K562 (cell line): ENCODE measurements around the gene ARID3C. TPM values are rescaled to one million over a fixed set of nuclear protein-coding genes. Genes with fewer than 3 reads are reported as not detected.

Source experiments
- ATAC-seq: fragments of 200-7000 bp; cut with Tn5 transposase; 3 replicates; pipeline ENCODE4 v1.9.1; 2020; ENCODE audit warnings: moderate library complexity
- BruUV-seq: library from RNA; stranded (reverse); fragments of 400-500 nt; replicated peaks from 2 replicates; lab custom pipeline; 2021; lab: Mats Ljungman, UMichigan
- CTCF ChIA-PET: fragments of 300-600 bp; formaldehyde crosslinking; extraction: SDS; loops from one replicate; lab custom pipeline; 2021; ENCODE audit warnings: low intra/inter-chr PET ratio; lab: Yijun Ruan, JAX
- POLR2A ChIA-PET: fragments of 300-600, 350-650 bp; sonication (Branson Sonifier 250); formaldehyde crosslinking; extraction: SDS; loops from one replicate; lab custom pipeline; 2021; ENCODE audit warnings: antibody characterized with exemption, inconsistent platforms; lab: Yijun Ruan, JAX
- DNase-seq, 4 experiments: peaks; one replicate each; pipeline versions ENCODE4 v3.0.0 to v3.0.0-alpha.2; 2011 to 2018; ENCODE audit warnings: low spot score in 3 of 4, mixed read lengths in 3 of 4; ENCODE audit errors: extremely low read depth in 1 of 4
- FAIRE-seq: peaks from 2 replicates; lab custom pipeline; 2011; peaks lifted over from hg19 to GRCh38; lab: Jason Lieb, UNC
- H2AFZ ChIP-seq: 2 replicates; pipeline ENCODE4 v1.6.0; 2011; ENCODE audit warnings: low read depth, low read length, control low read depth, inconsistent platforms
- H3K27ac ChIP-seq: fragments of 200-600 bp; 3 replicates; pipeline ENCODE4 v1.8.0; 2011; ENCODE audit warnings: low read depth, mild to moderate bottlenecking, control low read depth, inconsistent platforms, low read length, moderate library complexity, mixed read lengths; ENCODE audit errors: extremely low read depth
- H3K27me3 ChIP-seq, 2 experiments: fragments of 300-600 bp in 1 of 2; 2 replicates in 1 of 2; 3 replicates in 1 of 2; pipeline versions ENCODE4 v1.6.0 to v1.8.0; 2011; ENCODE audit warnings: inconsistent platforms in 2 of 2, low read length in 2 of 2, mild to moderate bottlenecking in 1 of 2, mixed read lengths in 1 of 2, moderate library complexity in 1 of 2; ENCODE audit not compliant: control insufficient read depth in 2 of 2, insufficient read depth in 2 of 2
- H3K36me3 ChIP-seq: fragments of 300-600 bp; 3 replicates; pipeline ENCODE4 v1.8.0; 2011; ENCODE audit warnings: mild to moderate bottlenecking, low read length, inconsistent platforms; ENCODE audit not compliant: control insufficient read depth, insufficient read depth
- H3K4me1 ChIP-seq, 2 experiments: fragments of 200-600 bp in 1 of 2; replicated peaks in 1 of 2; 2 replicates in 1 of 2; 3 replicates in 1 of 2; pipeline versions ENCODE4 v1.5.1 to v1.8.0; 2011; ENCODE audit warnings: inconsistent platforms in 2 of 2, low read length in 2 of 2, mild to moderate bottlenecking in 1 of 2, mixed read lengths in 1 of 2, moderate library complexity in 1 of 2; ENCODE audit not compliant: control insufficient read depth in 2 of 2, insufficient read depth in 2 of 2
- H3K4me2 ChIP-seq: 2 replicates; pipeline ENCODE4 v1.6.1; 2011; ENCODE audit warnings: low read length, control low read depth, inconsistent platforms, mixed read lengths; ENCODE audit not compliant: insufficient read depth
- H3K4me3 ChIP-seq: fragments of 200-600 bp; sonication (generic), shearing (Covaris generic); 2 replicates; pipeline ENCODE4 v1.5.1; 2016; ENCODE audit warnings: control low read depth, inconsistent platforms
- H3K79me2 ChIP-seq: fragments of 200-600 bp; 3 replicates; pipeline ENCODE4 v1.8.0; 2011; ENCODE audit warnings: low read length, inconsistent platforms; ENCODE audit not compliant: control insufficient read depth, insufficient read depth
- H3K9ac ChIP-seq, 2 experiments: 2 replicates each; pipeline versions ENCODE4 v1.6.0 to v1.6.1; 2011; ENCODE audit warnings: low read depth in 2 of 2, low read length in 2 of 2, control low read depth in 1 of 2, inconsistent platforms in 1 of 2, mild to moderate bottlenecking in 1 of 2, mixed read lengths in 1 of 2; ENCODE audit not compliant: insufficient read depth in 1 of 2
- H3K9me1 ChIP-seq: one replicate; pipeline ENCODE4 v1.6.0; 2011; ENCODE audit warnings: inconsistent platforms, mild to moderate bottlenecking, low read length, moderate library complexity; ENCODE audit not compliant: control insufficient read depth, insufficient read depth
- H3K9me3 ChIP-seq: replicated peaks from 2 replicates; pipeline ENCODE4 v1.5.1; 2011; ENCODE audit warnings: low read depth, low read length, inconsistent platforms; ENCODE audit not compliant: control insufficient read depth, insufficient read depth
- H4K20me1 ChIP-seq: replicated peaks from 2 replicates; pipeline ENCODE4 v1.6.1; 2011; ENCODE audit warnings: low read length, inconsistent platforms, mixed read lengths; ENCODE audit not compliant: control insufficient read depth, insufficient read depth
- CEBPZ ChIP-seq: fragments of 150-350 bp; IDR thresholded peaks from 2 replicates; pipeline ENCODE4 v1.6.1; 2014; ENCODE audit warnings: low read depth, mild to moderate bottlenecking, low read length, borderline replicate concordance
- CHCHD3 ChIP-seq: fragments of 250-450 bp; sonication (Bioruptor Pico); IDR thresholded peaks from 2 replicates; pipeline ENCODE4 v2.1.2; 2022; ENCODE audit warnings: mild to moderate bottlenecking
- EHMT2 ChIP-seq: fragments of 450-650 bp; IDR thresholded peaks from 2 replicates; pipeline ENCODE4 v1.6.1; 2018; ENCODE audit warnings: antibody characterized with exemption
- FOXJ2 ChIP-seq: fragments of 200-800 bp; sonication (Bioruptor generic); IDR thresholded peaks from 2 replicates; pipeline ENCODE4 v1.6.1; 2016; ENCODE audit warnings: missing genetic modification characterization, missing compliant biosample characterization
- HNRNPUL1 ChIP-seq: fragments of 200-400 bp; formaldehyde crosslinking; IDR thresholded peaks from 2 replicates; pipeline ENCODE4 v1.6.1; 2017; ENCODE audit warnings: low read length
- ID3 ChIP-seq, 2 experiments: fragments of 250-450 bp in 1 of 2; fragments of 450-650 bp in 1 of 2; sonication (Bioruptor Pico) in 1 of 2; IDR thresholded peaks; 2 replicates each; pipeline versions ENCODE4 v1.6.1 to v1.8.0; 2016 to 2021; ENCODE audit warnings: mild to moderate bottlenecking in 2 of 2, moderate library complexity in 2 of 2, missing compliant biosample characterization in 1 of 2, missing genetic modification characterization in 1 of 2
- IRF2 ChIP-seq: sonication (generic); formaldehyde crosslinking; IDR thresholded peaks from 2 replicates; pipeline ENCODE4 v1.8.1; 2022; ENCODE audit warnings: mild to moderate bottlenecking, missing genetic modification reagents
- TARDBP ChIP-seq: fragments of 450-650 bp; IDR thresholded peaks from 2 replicates; pipeline ENCODE4 v1.6.1; 2016
- ZKSCAN1 ChIP-seq: fragments of 150-350 bp; IDR thresholded peaks from 2 replicates; pipeline ENCODE4 v1.6.1; 2016; ENCODE audit warnings: low read depth, low read length
- ZNF134 ChIP-seq: fragments of 250-450 bp; sonication (Bioruptor Pico); conservative IDR thresholded peaks from 2 replicates; pipeline ENCODE4 v1.4.0; 2020
- ZNF764 ChIP-seq: fragments of 250-450 bp; sonication (Bioruptor Pico); IDR thresholded peaks from 2 replicates; pipeline ENCODE4 v1.4.0; 2020; ENCODE audit warnings: low read depth, mild to moderate bottlenecking, moderate library complexity
- ZNF766 ChIP-seq: fragments of 200-800 bp; sonication (Bioruptor generic); conservative IDR thresholded peaks from 2 replicates; pipeline ENCODE4 v1.6.1; 2016; ENCODE audit warnings: missing genetic modification characterization, missing compliant biosample characterization
- WGBS: fragments of 100-300 bp; shearing (Covaris generic); methylation state at CpG from one replicate; pipeline ENCODE4 v1.1.6; 2016; ENCODE audit warnings: low coverage, mixed read lengths; ENCODE audit not compliant: insufficient coverage; ENCODE audit errors: missing lambda C conversion rate; 5-methylcytosine and 5-hydroxymethylcytosine counted together
- in situ Hi-C: fragments of 300-500 bp; cut with MboI; formaldehyde crosslinking; loops from 4 replicates; pipeline ENCODE4 v1.15.0; 2018; ENCODE audit warnings: inconsistent platforms, mixed read lengths
- intact Hi-C: fragments of 100-400 bp; cut with micrococcal nuclease; formaldehyde crosslinking; loops from 2 replicates; pipeline ENCODE4 v1.14.2; 2022
- polyA plus RNA-seq, 8 experiments: library from polyadenylated mRNA; depleted of rRNA in 4 of 8; stranded (reverse) in 5 of 8; unstranded in 3 of 8; fragments of >200 nt; fragmentation: Nextera tagmentation in 2 of 8; fragmentation: Illumina TruSeq in 1 of 8; extraction: Ambion mirVana in 2 of 8; extraction: Trizol in 1 of 8; gene quantifications; 2 replicates each; pipeline versions ENCODE4 v1.2.1 to v1.2.3, GENCODE V29; 2011 to 2014; ENCODE audit warnings: inconsistent platforms in 1 of 8, missing spikeins in 1 of 8
- total RNA-seq, 7 experiments: library from RNA; depleted of rRNA in 6 of 7; stranded (reverse); fragments of >200 nt in 6 of 7; fragmentation: Illumina TruSeq in 2 of 7; extraction: Trizol in 2 of 7; gene quantifications; 2 replicates each; pipeline versions ENCODE4 v1.2.1 to v1.2.3, GENCODE V29; 2011 to 2021; ENCODE audit warnings: low replicate concordance in 1 of 7

ARID3C gene
- total and polyA plus RNA-seq, 9 of the 15 experiments (the other 6 are each of a cell fraction or from before 2014, with no cell fraction given) = not detected

- no peak for FAIRE-seq
- no peak overlapping the region for H3K4me2 ChIP-seq
- H3K36me3 ChIP-seq = peaks cover 8% of the 10 kb centered on the region; the same call in 2 of the 3 replicates
- DNase-seq = no peak
- no peak overlapping the region for H3K9ac ChIP-seq
- intact Hi-C loops = no loop called here
- no peak for ATAC-seq
- 0 out of 2 replicates have a peak, but pooled peaks cover 4% of the 10 kb centered on the region for H4K20me1 ChIP-seq
- H3K9me1 ChIP-seq = peaks cover 2% of the 10 kb centered on the region
- in situ Hi-C loops = no loop called here
- H3K27me3 ChIP-seq = no peaks in the 10 kb centered on the region
- H3K4me3 ChIP-seq = no peak overlapping the region
- TF ChIP-seq ID3 (CRISPR knock-in tag; IDR thresholded peaks at IDR 0.05) = no peak
- TF ChIP-seq ID3 (tag; IDR thresholded peaks at IDR 0.05) = no peak
- TF ChIP-seq FOXJ2 (tag) = peak; percentile 59; the same call in 1 of the 2 replicates
- TF ChIP-seq, all 486 proteins: peak for 1
- Histone ChIP-seq H3K4me1 (peaks cover 18 to 20% of the 10 kb centered on the region in 2 experiments), H3K27ac (no peak overlapping the region), H2AFZ (no peak overlapping the region), H3K9me3 (no peaks in the 10 kb centered on the region), H3K79me2 (peaks cover 26% of the 10 kb centered on the region)
- no TSS peak for BruUV-seq
- ChIA-PET CTCF (no interaction called here), POLR2A (interaction anchor here (0.7 to 1.1 kb wide), 2 partner anchors 11 to 12 kb away, joined by 3 to 5 read pairs; partner anchors contain the start of gene IL11RA)
Observed at GRCh38 chr9:34663303-34663605, 34.4 kb upstream of the ARID3C start.

- FAIRE-seq = no peak
- BruUV-seq = no TSS peak
- POLR2A ChIA-PET = interaction anchor here (0.7 to 2.8 kb wide), 3 partner anchors 11 to 12 kb away, joined by 3 to 13 read pairs (median 5); partner anchors contain the start of gene IL11RA
- CTCF ChIA-PET = no interaction called here
- Histone ChIP-seq H3K9me1 (peaks cover 2% of the 10 kb centered on the region), H3K4me2 (no peak within 1 kb of the TSS), H3K36me3 (peaks cover 3% of the 10 kb centered on the region; the same call in 2 of the 3 replicates), H3K79me2 (peaks cover 21% of the 10 kb centered on the region), H3K4me1 (peaks cover 18 to 21% of the 10 kb centered on the region in 2 experiments), H3K27ac (no peak within 1 kb of the TSS), H4K20me1 (0 out of 2 replicates have a peak, but pooled peaks cover 4% of the 10 kb centered on the region), H3K9ac (no peak within 1 kb of the TSS), H2AFZ (no peak within 1 kb of the TSS), H3K4me3 (no peak within 1 kb of the TSS), H3K27me3 (no peaks in the 10 kb centered on the region), H3K9me3 (no peaks in the 10 kb centered on the region)
- in situ Hi-C loops = no loop called here
- 67% methylated on average over 3 of the region's 4 CpGs for WGBS
- DNase-seq = no peak
- intact Hi-C loops = no loop called here
- ATAC-seq = no peak
- TF ChIP-seq ZKSCAN1 = no peak
- no peak for TF ChIP-seq IRF2 (CRISPR knock-in tag)
- TF ChIP-seq CHCHD3 (CRISPR knock-in tag) = no peak
- no peak for TF ChIP-seq ZNF764 (CRISPR knock-in tag)
- TF ChIP-seq HNRNPUL1 = no peak
- TF ChIP-seq CEBPZ = no peak
- no peak for TF ChIP-seq EHMT2
- TF ChIP-seq ZNF134 = no peak
- no peak for TF ChIP-seq TARDBP
- TF ChIP-seq ZNF766 (CRISPR knock-in tag) = no peak
Observed at GRCh38 chr9:34662526-34663302, 33.8 kb upstream of the ARID3C start, which contains the start of gene CCL27. Gene CCL27 (minus strand): TSS chr9:34662657. CDS start chr9:34662633, 24 bp downstream.
